ENCODE results near the gene ZNF827.

DNA sequence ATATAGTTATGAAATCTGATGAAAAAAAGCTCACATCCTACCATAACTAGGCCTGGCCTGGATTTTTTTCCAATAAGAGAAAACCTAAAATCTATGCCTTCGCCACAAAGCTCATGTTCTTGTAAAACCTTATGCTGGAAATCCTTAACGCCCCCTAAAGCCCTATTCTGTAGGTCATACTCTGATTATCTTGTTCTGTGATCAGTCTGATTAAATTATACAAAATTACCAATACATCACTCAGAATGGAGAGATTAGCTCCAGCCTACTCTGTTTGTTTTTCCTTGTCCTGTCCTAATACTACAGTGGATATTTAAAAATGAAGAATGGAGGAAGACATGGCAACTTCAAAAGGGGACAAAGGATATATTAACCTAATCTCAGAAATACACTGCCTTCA lies 7.2 kb downstream of the ZNF827 start:
- TF ChIP-seq SUZ12 (IDR thresholded peaks at IDR 0.05; ENCODE audit: extremely low read depth, insufficient read depth, insufficient read length) (no peak), YY1 (IDR thresholded peaks at IDR 0.05; ENCODE audit: insufficient read depth, insufficient read length) (no peak)

Data from NT2/D1 (cell line).